Fibroblast of peridontal ligament (primary cell): ENCODE data around the gene SCYL2.
"Not testable (repeated sequence)": the region's sequence is repeated elsewhere in the genome, so short reads cannot be mapped to it uniquely, and the experiment has no call there.

Experiments used
- DNase-seq: peaks from one replicate; pipeline ENCODE4 v3.0.0-alpha.2; 2010; ENCODE audit errors: extremely low read depth

The SCYL2 gene

GRCh38 chr12:100266835-100267602, at the start of gene SCYL2, which contains the start of gene DEPDC4:
Gene SCYL2 (plus strand): TSS chr12:100267177. CDS start chr12:100282971, 15,794 bp downstream.
Gene DEPDC4 (minus strand): TSS chr12:100267079. CDS start chr12:100267076, 3 bp downstream.
- DNase-seq: peak; percentile 97

GRCh38 chr12:100219328-100220109, 47.5 kb upstream of the SCYL2 start:
- DNase-seq: no peak

- no peak for DNase-seq
These were observed 45.5 kb upstream of the SCYL2 start for GRCh38 chr12:100221523-100221922.

- not testable (repeated sequence) for DNase-seq
These were observed 44.8 kb upstream of the SCYL2 start for GRCh38 chr12:100222173-100222572.

- no peak for DNase-seq
These were observed 41.5 kb upstream of the SCYL2 start for GRCh38 chr12:100225491-100225890.

GRCh38 chr12:100229036-100229635, 37.8 kb upstream of the SCYL2 start:
- peak; percentile 15 for DNase-seq

- no peak for DNase-seq
These were observed 37.1 kb upstream of the SCYL2 start for GRCh38 chr12:100229876-100230275.

GRCh38 chr12:100231873-100232272, 35.1 kb upstream of the SCYL2 start:
- not testable (repeated sequence) for DNase-seq

GRCh38 chr12:100234166-100234565, 32.8 kb upstream of the SCYL2 start:
- peak; percentile 77 for DNase-seq

GRCh38 chr12:100234591-100235304, 32.2 kb upstream of the SCYL2 start:
- peak; percentile 77 for DNase-seq

- DNase-seq: no peak
These were observed 28.2 kb upstream of the SCYL2 start for GRCh38 chr12:100238801-100239200.

GRCh38 chr12:100239589-100239988, 27.4 kb upstream of the SCYL2 start:
- no peak for DNase-seq

GRCh38 chr12:100243137-100243536, 23.8 kb upstream of the SCYL2 start:
- DNase-seq: no peak

GRCh38 chr12:100247765-100248164, 19.2 kb upstream of the SCYL2 start:
- no peak for DNase-seq

GRCh38 chr12:100248886-100249285, 18.1 kb upstream of the SCYL2 start:
- DNase-seq: peak; percentile 15

GRCh38 chr12:100249941-100250340, 17.0 kb upstream of the SCYL2 start:
- DNase-seq: no peak

- DNase-seq: no peak
These were observed 15.1 kb upstream of the SCYL2 start for GRCh38 chr12:100251917-100252316.

- no peak for DNase-seq
These were observed 13.5 kb upstream of the SCYL2 start for GRCh38 chr12:100253437-100253836.

GRCh38 chr12:100254876-100255275, 12.1 kb upstream of the SCYL2 start:
- no peak for DNase-seq

- DNase-seq: no peak
These were observed 8.8 kb upstream of the SCYL2 start for GRCh38 chr12:100258127-100258526.

GRCh38 chr12:100263131-100263530, 3.8 kb upstream of the SCYL2 start:
- DNase-seq: no peak

- DNase-seq: not testable (repeated sequence)
These were observed 1.9 kb upstream of the SCYL2 start for GRCh38 chr12:100265107-100265506.
